NCI-H2107 (cell line): ENCODE results near the gene SAPCD2.

Experiments used
- DNase-seq: peaks from one replicate; lab custom pipeline; 2025; lab: John Stamatoyannopoulos, UW

SAPCD2 gene

DNA sequence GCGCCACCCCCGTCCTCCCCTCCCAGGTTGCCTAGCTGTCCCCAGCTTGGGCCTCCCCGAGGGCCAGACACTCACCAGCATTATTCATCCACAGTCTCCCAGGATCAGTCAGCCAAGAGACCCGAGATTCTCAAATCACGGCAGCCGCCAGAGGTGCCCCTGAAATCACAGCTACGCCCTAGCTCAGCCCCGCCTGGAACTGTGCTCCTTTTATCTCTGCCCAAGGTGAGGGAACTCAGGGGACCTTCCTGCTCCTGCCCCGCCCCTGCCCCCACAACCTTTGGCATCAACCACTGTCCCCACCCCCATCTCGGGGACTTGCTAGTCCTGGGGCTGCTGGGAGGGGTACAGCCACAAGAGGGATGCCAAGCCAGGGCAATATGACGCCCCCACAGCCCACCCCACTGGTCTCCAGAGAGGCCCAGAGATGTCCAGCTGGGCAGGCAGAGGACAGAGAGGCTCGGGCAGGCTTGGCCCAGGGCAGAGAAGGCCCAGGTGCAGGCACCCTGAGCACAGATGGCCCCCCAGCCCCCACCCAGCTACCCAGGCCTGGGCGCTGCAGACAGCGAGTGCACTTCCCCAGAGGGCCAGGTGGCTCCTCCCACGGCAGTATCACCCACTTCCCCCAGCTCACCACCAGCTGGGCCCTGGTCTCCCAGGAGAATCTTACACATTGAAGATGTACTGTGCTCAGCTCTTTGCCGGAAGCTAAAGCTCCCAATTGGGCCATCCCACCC, 38.3 kb downstream of the SAPCD2 start, which contains the start of gene FUT7:
FUT7 (minus strand) TSS at position 185 of the 737 bp plus-strand sequence; CDS start at position 88, 97 bp downstream.
- DNase-seq, result no peak

GRCh38 chr9:137030538-137031527, 39.5 kb downstream of the SAPCD2 start:
- no peak for DNase-seq

GRCh38 chr9:137030006-137030405, 40.4 kb downstream of the SAPCD2 start:
- no peak for DNase-seq

DNA sequence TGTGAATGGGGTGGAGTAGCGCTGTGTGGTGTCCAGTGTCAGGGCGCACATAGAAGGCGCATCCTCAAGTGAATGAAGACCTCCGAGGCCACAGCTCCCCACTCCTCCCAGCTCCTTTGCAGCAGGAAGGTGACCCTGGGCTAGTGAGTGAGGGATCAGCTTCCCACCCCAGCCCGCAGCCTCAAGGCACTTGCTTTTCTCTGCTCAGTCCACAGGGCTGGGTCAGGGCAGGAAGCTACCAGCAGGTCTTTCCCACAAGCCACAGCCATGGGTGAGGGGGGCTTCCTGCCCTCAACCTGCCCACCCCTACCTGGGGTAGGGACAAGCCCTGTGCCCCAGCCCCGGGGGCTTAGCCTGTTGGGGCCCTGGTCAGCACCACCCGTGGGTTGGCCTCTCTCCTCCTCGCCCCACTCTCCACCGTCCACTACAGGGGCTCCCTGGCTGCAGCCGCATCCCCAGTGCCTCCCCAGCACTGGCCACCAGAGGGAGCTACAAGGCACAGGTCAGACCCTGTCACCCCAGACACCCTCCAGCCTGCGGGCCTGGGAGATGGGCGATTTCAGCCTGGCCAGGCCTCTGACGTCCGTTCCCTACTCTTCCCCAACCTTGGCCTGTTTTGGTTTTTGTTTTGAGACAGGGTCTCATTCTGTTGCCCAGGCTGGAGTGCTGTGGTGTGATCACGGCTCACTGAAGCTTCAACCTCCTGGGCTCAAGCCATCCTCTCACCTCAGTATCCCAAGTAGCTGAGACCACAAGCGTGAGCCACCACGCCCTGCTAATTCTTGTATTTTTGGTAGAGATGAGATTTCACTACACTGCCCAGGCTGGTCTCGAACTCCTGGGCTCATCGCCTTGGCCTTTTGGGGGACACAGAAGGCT, 41.1 kb downstream of the SAPCD2 start:
- no peak for DNase-seq

- peak; percentile 72 for DNase-seq
Observed at GRCh38 chr9:137028263-137029057, 41.9 kb downstream of the SAPCD2 start.

DNA sequence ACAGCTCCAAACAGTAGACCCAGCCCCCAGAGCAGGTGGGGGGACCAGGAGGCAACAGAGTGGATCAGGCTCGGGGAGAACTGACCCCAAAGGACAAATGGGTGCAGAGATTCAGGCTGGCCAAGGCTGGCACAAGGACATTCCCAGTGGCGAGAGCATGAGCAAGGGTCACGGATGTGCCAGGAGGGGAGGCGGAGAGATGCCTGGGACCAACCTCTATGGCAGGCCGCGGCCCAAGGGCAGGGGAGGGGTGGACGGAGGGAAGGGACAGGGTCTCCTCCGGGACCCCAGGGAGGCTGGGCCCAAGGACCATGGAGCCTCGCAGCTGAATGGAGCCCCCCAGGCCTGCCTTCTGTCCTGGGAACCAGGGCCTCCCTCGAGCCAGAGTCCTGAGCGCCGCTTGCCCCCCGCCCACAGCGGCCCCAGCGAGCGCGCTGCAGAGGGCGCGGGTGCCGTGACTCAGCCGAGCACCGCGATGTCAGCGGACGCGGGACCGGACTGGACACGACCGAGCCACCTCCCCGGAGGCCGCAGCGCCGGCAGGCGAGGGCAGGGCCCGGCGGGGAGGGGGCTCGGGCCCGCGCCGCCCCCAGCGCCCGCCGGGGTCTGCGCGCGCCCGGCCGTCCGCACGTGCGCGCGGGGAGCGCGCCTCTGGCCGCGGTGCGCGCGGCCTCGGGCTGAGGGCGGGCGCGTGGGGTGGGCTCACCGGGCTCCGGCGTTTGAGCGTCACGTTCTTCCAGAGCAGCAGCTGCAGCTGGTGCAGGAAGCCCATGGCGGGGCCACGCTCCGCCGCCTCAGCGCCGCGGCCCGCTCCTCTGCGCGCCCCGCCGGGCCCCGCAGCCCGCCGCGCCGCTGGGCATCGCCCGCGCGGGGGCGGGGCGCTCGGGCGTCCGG, 42.7 kb downstream of the SAPCD2 start, which contains the start of gene ABCA2:
ABCA2 (minus strand) TSS at position 869 of the 894 bp plus-strand sequence; CDS start at position 772, 97 bp downstream.
- no peak for DNase-seq

DNA sequence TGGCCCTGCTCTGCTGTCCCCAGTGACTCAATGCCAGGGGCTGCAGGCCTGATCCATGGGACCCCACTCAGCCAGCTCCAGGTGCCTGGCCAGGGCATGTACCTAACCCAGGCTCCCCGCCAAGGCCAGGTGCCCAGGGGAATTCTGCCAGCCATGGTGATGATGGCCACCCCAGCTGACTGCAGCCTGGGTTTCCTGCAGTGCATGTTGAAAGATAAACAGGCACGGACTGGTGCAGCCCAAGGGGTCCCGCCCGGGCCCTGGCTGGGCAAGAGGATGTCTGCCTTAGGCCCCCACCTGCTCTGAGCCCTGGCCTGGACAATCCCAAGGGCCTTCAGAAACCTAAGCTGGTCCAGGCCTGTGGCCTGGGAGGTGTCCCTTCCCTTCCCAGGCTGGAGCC, 43.5 kb downstream of the SAPCD2 start:
- peak; percentile 49 for DNase-seq

DNA sequence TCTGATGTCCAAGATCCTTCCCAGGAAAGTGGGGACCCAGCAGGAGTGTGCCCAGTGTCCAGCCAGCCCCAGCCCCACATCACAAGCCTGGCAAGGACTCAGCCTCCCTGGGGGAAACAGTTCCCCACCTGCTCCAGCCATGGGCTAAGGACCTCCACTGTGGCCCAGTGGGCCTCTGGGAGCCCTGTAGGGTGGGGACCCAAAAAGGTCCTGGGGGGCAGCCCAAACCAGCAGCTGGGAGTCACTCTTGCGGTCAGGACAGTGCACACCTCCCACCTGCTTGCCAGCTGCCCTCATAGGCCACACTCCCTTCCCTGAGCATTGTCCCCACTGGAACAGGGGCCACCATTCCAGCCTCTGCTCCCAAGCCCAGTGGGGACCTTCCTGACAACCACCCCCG, 44.0 kb downstream of the SAPCD2 start:
- DNase-seq, result no peak

GRCh38 chr9:137025517-137025966, 44.8 kb downstream of the SAPCD2 start:
- peak; percentile 94 for DNase-seq

DNA sequence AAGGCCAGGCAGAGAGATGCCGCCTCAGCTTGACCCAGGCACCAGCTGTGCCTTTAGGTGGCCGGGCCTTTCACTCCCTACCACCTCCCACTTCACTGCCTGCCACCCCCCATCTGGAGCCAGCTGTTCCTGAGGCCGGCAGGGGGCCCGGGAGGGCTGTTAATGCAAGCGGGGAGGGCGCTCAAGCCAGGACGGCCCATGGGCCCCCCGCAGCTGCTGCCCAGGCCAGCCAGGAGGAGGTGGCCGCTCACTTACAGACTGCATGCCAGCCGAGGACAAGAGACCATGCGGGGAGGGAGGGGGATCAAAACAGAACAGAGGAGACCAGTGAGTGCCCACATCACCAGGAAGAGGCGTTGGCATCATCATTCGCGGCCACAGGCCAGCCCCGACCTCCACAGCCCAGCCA, 46.8 kb downstream of the SAPCD2 start:
- DNase-seq, result no peak

- DNase-seq, result no peak
Observed at GRCh38 chr9:137023157-137023556, 47.2 kb downstream of the SAPCD2 start.

DNA sequence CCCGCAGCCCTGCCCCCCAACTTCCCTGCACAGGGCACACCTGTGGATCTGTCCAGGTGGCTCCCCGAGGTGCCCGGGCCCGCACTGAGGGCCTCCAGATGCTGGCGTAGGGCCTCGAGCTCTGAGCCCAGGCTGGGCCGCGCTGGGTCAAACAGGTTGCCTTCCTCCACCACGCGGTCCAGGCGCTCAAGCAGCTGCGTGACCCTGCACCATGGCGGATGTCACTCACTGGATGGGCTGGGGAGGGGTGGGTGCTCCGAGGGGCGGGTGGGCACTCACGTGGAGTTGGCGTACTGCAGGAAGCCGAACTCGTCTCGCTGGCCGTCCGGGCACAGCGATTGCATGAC, 47.7 kb downstream of the SAPCD2 start:
- DNase-seq, result no peak

DNA sequence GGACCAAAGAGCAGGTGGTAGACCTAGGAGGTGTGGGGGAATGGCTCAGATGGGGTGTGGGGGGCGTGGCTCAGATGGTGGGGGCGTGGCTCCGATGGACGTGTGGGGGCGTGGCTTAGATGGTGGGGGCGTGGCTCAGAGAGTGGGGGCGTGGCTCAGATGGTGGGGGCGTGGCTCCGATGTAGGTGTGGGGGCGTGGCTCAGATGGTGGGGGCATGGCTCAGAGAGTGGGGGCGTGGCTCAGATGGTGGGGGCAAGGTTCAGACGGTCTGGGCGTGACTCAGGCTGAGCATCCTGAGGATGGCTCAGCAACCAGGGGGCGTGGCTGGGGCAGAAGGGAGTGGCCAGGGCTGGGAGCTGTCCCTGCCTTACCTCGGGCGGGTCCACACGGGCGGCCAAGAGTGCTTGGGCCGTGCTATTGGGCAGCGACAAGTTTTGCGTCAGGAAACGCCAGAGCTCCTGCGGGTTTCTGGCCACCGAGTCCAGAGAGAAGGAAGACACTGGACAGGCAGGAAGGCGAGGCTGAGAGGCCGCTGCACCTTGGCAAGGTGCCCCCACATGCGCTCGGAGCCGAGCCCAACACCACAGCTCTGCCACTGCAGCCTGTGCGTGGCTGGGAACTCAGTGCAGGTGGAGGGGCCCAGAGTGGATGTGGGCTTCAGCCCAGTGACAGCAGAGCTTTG, 48.2 kb downstream of the SAPCD2 start:
- DNase-seq, result no peak

- DNase-seq, result no peak
Observed at GRCh38 chr9:137021568-137021978, 48.8 kb downstream of the SAPCD2 start.

GRCh38 chr9:137020771-137021567, 49.4 kb downstream of the SAPCD2 start:
- no peak for DNase-seq

DNA sequence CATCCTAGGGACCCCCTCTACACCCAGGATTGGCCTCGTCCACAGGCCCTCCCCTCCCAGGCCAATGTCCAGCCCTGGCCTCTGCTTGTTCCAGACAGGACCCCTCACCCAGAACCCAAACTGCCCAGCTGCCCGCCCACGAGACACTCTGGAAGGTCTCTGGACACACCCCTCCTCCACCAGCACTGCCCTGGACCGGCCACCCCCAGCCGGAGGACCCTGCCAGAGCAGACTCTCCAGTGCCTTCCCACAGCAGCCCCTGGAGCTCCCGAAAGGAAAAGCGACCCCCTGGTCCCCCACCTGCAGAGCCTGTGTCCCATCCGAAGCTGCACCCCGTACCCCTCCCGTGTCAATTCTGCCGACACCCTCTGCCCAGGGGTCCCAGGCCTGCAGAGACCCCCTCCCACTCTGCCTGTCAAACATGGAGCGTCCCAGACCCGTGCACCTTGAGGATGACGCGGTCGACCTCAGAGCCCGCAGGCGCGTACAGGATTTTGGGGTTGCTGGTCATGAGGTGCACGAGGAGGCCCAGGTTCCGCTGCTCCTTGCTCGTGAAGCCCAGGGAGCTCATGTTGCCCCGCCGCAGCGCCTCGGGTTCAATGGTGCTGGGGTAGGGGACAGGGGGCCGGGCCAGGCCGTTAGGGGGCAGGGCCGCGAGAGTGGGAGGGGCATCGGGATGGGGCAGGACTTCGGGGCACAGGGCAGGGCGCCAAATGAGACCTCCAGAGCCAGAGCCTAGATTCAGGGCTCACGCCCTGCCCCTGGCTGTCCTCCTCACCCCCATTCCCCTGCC, 50.3 kb downstream of the SAPCD2 start:
- DNase-seq, result no peak

GRCh38 chr9:137018761-137019559, 51.4 kb downstream of the SAPCD2 start:
- no peak for DNase-seq
